WTC11 (cell line): Measurements from ENCODE around the gene CCDC30.

Experiments used
- CREM ChIP-seq: sonication (generic); formaldehyde crosslinking; IDR thresholded peaks from 2 replicates; pipeline ENCODE4 v1.8.1; 2022; ENCODE audit warnings: mild to moderate bottlenecking, missing genetic modification reagents, moderate library complexity
- MYBL2 ChIP-seq: sonication (generic); formaldehyde crosslinking; IDR thresholded peaks from 2 replicates; pipeline ENCODE4 v1.8.1; 2023; ENCODE audit warnings: mild to moderate bottlenecking, moderate library complexity, missing genetic modification reagents
- NR2C2 ChIP-seq: sonication (generic); formaldehyde crosslinking; IDR thresholded peaks from 2 replicates; pipeline ENCODE4 v1.8.0; 2022; ENCODE audit warnings: mild to moderate bottlenecking, missing genetic modification reagents
- ZNF317 ChIP-seq: sonication (generic); formaldehyde crosslinking; IDR thresholded peaks from 2 replicates; pipeline ENCODE4 v1.8.1; 2023; ENCODE audit warnings: low read depth, mild to moderate bottlenecking, moderate library complexity, missing genetic modification reagents, borderline replicate concordance
- TF ChIP-seq, protein P1 (sequence below): sonication (generic); formaldehyde crosslinking; IDR thresholded peaks from 2 replicates; pipeline ENCODE4 v1.8.1; 2023; ENCODE audit warnings: mild to moderate bottlenecking, missing genetic modification reagents, moderate library complexity
- TF ChIP-seq, protein P2 (sequence below): fragments of 200-600 bp; IDR thresholded peaks from 2 replicates; pipeline ENCODE4 v1.8.0; 2022; ENCODE audit warnings: antibody characterized with exemption
- TF ChIP-seq, protein P3 (sequence below): sonication (generic); formaldehyde crosslinking; IDR thresholded peaks from 2 replicates; pipeline ENCODE4 v1.8.1; 2022; ENCODE audit warnings: mild to moderate bottlenecking, missing genetic modification reagents, moderate library complexity, borderline replicate concordance
- TF ChIP-seq, protein P4 (sequence below): fragments of 250-450 bp; sonication (Bioruptor Pico); IDR thresholded peaks from 2 replicates; pipeline ENCODE4 v1.9.0; 2021; ENCODE audit warnings: moderate library complexity, mild to moderate bottlenecking, inconsistent platforms, borderline replicate concordance
- TF ChIP-seq, protein P5 (sequence below): sonication (generic); formaldehyde crosslinking; IDR thresholded peaks from 2 replicates; pipeline ENCODE4 v1.8.0; 2022; ENCODE audit warnings: mild to moderate bottlenecking, missing genetic modification reagents
- TF ChIP-seq, protein P6 (sequence below): sonication (generic); formaldehyde crosslinking; IDR thresholded peaks from 2 replicates; pipeline ENCODE4 v1.8.1; 2023; ENCODE audit warnings: mild to moderate bottlenecking, missing genetic modification reagents, moderate library complexity
- TF ChIP-seq, protein P7 (sequence below): sonication (generic); formaldehyde crosslinking; conservative IDR thresholded peaks from 2 replicates; pipeline ENCODE4 v1.8.1; 2022; ENCODE audit warnings: mild to moderate bottlenecking, missing genetic modification reagents

DNA sequence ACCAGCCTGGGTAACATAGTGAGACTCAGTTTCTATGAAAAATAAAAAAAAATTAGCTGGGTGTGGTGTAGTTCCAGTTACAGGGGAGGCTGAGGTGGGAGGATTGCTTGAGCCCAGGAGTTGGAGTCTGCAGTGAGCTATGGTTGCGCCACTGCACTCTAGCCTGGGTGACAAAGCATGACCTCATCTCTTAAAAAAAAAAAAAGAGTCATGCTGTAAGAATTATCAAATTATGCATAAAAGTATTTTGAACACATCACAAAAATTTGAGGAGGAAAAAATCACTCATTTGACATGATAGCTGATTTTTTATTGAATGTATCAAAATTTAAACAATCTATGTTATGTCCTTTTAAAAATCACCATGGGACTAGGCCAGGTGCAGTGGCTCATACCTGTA lies 17.8 kb downstream of the CCDC30 start:
- TF ChIP-seq, protein P1, sequence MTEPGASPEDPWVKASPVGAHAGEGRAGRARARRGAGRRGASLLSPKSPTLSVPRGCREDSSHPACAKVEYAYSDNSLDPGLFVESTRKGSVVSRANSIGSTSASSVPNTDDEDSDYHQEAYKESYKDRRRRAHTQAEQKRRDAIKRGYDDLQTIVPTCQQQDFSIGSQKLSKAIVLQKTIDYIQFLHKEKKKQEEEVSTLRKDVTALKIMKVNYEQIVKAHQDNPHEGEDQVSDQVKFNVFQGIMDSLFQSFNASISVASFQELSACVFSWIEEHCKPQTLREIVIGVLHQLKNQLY, result no peak
- TF ChIP-seq ZNF317 (CRISPR knock-in tag), result no peak
- TF ChIP-seq, protein P2, sequence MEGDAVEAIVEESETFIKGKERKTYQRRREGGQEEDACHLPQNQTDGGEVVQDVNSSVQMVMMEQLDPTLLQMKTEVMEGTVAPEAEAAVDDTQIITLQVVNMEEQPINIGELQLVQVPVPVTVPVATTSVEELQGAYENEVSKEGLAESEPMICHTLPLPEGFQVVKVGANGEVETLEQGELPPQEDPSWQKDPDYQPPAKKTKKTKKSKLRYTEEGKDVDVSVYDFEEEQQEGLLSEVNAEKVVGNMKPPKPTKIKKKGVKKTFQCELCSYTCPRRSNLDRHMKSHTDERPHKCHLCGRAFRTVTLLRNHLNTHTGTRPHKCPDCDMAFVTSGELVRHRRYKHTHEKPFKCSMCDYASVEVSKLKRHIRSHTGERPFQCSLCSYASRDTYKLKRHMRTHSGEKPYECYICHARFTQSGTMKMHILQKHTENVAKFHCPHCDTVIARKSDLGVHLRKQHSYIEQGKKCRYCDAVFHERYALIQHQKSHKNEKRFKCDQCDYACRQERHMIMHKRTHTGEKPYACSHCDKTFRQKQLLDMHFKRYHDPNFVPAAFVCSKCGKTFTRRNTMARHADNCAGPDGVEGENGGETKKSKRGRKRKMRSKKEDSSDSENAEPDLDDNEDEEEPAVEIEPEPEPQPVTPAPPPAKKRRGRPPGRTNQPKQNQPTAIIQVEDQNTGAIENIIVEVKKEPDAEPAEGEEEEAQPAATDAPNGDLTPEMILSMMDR, result no peak
- TF ChIP-seq, protein P3, sequence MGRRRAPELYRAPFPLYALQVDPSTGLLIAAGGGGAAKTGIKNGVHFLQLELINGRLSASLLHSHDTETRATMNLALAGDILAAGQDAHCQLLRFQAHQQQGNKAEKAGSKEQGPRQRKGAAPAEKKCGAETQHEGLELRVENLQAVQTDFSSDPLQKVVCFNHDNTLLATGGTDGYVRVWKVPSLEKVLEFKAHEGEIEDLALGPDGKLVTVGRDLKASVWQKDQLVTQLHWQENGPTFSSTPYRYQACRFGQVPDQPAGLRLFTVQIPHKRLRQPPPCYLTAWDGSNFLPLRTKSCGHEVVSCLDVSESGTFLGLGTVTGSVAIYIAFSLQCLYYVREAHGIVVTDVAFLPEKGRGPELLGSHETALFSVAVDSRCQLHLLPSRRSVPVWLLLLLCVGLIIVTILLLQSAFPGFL (CRISPR knock-in tag), result no peak
- TF ChIP-seq CREM (CRISPR knock-in tag), result no peak
- TF ChIP-seq, protein P4, sequence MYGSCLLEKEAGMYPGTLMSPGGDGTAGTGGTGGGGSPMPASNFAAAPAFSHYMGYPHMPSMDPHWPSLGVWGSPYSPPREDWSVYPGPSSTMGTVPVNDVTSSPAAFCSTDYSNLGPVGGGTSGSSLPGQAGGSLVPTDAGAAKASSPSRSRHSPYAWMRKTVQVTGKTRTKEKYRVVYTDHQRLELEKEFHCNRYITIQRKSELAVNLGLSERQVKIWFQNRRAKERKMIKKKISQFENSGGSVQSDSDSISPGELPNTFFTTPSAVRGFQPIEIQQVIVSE, result no peak
- no peak for TF ChIP-seq MYBL2 (CRISPR knock-in tag)
- TF ChIP-seq, protein P5, sequence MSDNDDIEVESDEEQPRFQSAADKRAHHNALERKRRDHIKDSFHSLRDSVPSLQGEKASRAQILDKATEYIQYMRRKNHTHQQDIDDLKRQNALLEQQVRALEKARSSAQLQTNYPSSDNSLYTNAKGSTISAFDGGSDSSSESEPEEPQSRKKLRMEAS (CRISPR knock-in tag), result no peak
- TF ChIP-seq, protein P6, sequence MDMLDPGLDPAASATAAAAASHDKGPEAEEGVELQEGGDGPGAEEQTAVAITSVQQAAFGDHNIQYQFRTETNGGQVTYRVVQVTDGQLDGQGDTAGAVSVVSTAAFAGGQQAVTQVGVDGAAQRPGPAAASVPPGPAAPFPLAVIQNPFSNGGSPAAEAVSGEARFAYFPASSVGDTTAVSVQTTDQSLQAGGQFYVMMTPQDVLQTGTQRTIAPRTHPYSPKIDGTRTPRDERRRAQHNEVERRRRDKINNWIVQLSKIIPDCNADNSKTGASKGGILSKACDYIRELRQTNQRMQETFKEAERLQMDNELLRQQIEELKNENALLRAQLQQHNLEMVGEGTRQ (CRISPR knock-in tag), result no peak
- TF ChIP-seq, protein P7, sequence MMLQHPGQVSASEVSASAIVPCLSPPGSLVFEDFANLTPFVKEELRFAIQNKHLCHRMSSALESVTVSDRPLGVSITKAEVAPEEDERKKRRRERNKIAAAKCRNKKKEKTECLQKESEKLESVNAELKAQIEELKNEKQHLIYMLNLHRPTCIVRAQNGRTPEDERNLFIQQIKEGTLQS (CRISPR knock-in tag), result no peak
- no peak for TF ChIP-seq NR2C2 (CRISPR knock-in tag)
